GM21360 (cell line): ENCODE measurements around the gene GFPT1.

Experiments
- ATAC-seq: cut with Tn5 transposase; IDR thresholded peaks from one replicate; pipeline ENCODE4 v1.9.1; 2021; ENCODE audit warnings: mild to moderate bottlenecking, moderate library complexity; ENCODE audit not compliant: unreplicated experiment

The GFPT1 gene

DNA sequence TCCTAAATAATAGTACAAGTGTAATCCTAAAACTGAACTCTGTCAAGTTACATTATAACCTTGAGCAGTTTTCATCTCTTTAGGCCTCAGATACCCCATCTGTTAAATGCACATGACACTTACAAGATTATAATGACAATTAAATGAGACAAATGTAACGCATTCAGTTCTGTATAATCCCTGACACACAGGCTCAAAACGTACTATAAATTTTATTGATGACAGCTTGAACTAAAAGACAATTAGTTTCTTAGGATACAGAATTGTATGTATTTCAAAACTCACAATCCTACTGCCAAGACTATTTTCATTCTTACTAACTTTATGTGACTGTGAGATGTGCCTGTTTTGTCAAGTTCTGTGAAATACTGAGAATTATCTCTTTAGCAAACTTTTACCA is 56.2 kb downstream of the GFPT1 start:
- ATAC-seq = no peak

DNA sequence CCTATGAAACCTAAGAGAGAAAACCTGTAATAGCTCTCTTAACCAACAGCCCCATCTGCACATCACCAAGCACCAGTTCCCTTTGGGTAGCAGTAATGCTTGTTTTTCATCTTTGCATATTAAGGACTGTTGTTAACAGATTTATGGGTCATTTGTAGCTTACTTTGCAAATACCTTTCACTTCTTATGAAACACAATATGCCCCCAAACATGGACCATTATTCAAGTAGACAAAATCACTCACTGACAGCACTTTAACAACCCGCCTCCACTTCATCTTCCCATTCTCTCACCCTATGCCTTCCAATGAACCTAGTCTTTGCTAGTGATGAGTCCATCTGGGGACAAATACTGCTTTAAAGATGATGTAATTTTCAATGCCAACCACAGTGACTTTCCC is 64.4 kb downstream of the GFPT1 start:
- ATAC-seq = no peak

DNA sequence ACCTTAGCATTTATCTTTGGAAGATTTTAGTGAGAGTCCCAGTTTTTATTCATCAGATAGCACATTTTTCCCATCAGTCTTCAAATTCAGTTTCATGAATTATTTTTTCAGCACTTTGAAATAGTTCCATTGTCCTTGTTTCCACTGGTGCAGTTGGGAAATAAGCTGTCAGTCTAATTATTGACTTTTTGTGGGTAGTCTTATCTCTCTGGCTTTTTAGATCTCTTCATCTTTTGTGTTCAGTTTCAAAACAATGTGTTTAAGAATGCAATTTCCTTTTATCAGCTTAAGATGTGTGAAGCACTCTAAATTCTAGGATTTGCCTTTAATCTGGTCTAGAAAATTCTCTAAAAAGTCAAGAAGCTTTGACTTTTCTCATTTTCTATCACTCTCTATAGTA is 70.5 kb downstream of the GFPT1 start:
- ATAC-seq = no peak

DNA sequence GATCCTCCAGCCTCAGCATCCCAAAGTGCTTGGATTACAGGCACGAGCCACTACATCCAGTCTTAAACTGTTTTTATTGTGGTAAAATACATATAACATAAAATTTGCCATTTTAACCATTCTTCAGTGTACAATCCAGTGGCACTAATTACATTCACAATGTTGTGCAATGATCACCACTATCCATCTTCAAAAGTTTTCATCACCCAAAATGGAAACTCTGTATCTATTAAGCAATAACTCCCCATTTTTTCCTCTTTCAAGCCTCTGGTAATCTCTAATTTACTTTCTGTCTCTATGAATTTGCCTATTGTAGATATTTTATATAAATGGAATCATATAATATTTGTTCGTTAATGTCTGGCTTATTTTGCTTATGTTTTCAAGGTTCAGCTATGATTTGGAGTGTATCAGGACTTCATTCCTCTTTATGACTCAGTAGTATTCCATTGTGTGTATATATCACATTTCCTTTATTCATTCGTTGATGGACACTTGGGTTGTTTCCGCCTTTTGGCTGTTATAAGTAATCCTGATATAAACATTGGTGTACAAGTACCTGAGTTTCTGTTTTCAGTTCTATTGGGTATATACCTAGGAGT is 71.8 kb downstream of the GFPT1 start:
- ATAC-seq = no peak

DNA sequence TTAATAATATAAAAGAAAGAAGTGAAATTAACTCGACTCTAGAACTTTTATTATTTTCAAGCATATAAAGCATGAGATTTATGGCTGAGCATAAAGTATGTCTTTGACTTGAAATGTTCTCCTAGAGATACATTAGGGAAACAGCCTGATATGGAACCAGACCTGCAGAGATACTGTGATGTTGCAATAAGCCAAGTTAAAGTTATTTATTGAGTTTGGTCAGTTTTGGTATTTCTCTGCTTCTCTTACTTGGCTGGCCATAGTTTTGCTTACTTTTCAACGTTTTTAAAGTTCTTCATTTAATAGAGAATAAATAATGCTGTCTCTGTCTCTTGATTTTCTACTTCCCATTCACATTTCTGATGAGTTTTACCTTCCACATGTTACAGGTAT is 76.0 kb downstream of the GFPT1 start:
- no peak for ATAC-seq

DNA sequence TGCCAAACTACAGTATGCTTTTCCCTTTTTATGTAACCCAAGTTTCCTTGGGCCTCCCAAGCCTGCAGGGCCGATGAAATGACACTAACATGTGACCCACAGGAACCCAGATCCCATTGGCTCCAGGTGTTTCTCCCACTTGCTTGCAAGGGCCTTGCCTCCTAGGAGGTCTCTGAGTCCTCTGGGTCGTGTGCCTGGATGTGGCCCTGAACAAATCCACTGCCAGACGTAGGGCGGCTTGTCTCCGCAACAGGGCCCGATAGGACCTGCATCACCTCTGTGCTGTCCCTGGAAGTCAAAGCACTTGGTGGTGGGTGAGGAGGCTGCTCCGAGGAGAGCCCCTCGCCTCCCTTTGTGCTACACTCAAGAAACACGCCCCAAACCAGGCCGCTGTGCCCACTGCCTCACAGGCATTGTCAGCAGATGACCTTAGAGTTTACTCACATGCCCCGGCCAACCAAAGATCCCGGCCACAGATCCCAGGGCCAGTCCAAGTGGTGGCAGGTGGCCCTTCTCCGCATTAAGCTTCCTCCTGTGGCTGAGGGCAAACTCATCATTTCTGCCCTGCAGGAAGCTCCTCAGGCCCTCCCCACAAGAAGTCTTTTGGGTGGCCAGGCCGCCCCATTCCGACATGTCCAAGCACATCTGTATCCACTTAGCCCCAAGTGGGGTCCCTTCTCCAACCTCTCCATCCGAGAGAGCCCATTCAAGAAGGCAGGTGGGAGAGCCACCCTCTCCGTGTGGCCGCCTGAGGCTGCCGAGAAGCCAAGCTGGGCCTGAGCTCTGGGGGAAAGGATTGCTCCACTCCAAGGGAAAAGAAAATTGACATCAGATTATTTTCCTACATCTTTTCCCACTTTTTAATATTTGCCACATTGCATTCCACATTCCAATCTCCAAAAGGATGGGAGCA is 76.7 kb downstream of the GFPT1 start:
- no peak for ATAC-seq

DNA sequence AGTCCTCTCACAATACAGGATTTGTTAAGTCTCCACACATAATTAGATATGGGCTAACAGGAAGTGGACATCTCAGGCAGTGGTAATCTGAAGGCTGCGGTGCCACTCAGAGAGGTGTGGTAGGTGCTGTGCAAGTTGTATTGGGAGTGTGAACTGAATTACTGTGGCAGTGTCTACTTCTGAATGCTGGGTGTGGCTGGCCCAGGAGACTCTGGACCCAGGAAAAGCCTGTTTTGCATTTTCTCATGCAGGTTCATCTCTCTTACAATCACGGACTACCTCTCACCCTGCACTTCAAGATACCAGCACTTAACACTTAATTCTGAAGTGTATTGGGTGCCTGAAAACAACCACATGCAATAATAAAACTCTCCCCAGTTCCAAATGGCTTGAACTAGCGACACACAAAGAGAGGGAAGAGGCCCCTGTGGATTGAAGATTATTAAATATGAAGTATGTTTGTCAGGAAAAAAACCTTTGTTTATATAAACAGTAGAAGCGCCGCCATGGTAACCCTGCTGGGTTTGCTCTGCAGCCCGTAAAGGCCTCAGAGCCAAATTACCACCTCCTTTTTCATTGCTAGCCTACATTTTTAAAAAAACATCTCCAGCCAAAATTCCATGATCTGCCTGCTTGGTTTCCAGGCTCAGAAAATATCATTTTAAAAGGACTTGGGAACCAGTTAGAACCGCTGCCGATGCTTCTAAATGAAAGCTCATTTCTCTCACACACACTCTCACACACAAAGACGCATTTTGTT is 77.5 kb downstream of the GFPT1 start:
- no peak for ATAC-seq

DNA sequence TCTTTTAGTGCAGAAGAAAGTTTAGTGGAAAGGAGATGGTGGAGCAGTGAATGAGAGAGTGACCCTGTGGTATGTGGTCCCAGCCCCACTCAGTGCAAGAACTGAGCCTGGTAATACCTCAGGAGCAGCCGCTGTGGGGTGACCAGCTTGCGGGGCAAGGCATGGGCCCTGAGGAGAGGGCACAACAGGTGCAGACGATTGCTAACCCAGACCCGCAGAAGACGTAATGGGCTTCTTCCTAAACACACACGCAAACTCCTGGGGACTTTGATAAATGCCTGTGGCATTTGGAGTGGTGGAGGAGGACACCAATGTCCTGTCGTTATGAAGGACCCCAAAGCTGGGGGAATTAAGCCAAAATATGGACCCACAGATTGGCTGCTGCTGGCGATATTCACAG is 78.7 kb downstream of the GFPT1 start:
- ATAC-seq = no peak

DNA sequence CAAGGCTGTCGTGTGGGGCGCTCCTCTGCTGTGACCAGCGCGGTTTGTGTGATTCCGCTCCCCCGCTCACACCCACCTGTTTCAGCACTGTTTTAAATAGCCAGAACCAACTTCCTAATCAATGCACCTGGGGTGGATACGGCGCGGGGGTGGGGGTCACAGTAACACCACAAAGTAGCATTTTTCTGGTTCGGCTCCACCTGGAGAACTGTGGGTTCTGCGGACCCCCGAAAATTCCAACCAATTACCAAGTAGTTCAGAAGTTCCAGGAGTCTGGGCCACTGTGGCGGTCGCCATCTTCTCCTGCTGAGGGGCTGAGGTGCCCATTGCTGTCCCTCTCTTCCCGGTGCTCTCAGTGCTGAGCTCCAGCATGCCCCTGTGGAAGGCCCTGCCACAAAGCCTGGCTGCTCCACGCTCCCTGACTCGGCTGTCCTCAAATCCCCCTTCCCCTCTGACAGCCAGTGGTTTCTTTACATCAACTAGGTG is 79.4 kb downstream of the GFPT1 start:
- peak; percentile 71 for ATAC-seq

DNA sequence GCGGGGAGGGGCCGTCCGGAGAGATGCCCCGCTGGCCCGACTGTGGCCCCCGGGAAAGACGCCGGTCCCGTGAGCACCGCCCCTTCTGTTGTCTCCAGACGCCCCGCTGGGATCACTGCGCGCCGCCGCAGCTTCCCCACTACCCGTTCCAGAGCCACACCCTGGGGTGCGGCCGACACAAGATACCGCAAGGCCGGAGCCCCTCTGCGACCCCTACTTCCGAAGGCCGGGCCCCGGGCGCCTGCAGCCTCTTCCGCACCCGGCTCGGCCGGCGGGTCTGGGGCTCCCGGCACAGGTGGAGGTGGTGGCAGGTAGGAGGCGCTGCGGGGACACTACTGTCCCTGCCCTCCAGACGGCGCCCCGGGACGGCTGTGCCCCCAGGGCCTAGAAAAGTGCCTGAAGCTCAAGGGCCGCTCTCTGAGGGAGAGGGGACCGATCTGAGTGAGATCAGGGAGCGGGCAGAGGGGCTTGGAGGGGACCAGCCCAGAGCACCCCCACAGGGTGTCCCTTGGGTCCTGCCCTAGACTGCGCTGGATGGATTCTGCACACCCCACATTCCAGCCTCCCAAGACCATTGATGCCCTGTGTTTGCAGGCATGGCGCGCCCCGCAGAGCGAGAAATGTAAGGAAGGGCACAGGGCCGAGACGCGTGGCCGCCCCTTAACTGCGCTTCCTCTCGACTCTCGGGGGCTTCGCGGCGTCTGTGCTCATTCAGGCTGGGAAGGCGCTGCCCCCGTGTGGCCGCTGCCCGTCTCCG is 80.0 kb downstream of the GFPT1 start:
- ATAC-seq = peak; percentile 70

DNA sequence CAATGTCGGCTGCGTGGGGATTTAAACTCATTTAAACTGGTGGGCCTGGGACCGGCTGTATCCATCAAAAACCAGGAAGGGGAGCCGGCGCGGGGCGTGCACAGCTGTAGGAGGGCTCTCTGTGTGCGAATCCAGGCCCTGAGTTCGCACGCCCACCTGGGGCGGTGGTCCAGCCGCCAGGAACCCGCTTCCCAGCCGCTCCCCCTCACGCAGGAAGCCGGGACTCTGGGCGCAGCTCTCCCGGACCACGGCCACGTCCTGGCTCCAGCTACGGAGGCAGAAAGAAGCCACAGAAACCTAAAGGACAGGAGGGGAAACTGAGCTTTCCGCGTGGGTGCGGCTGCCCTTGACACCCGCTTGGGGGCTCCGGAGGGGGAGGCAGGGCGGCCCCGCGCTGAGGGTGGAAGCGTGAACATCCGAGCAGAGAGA is 80.6 kb downstream of the GFPT1 start:
- ATAC-seq = no peak

DNA sequence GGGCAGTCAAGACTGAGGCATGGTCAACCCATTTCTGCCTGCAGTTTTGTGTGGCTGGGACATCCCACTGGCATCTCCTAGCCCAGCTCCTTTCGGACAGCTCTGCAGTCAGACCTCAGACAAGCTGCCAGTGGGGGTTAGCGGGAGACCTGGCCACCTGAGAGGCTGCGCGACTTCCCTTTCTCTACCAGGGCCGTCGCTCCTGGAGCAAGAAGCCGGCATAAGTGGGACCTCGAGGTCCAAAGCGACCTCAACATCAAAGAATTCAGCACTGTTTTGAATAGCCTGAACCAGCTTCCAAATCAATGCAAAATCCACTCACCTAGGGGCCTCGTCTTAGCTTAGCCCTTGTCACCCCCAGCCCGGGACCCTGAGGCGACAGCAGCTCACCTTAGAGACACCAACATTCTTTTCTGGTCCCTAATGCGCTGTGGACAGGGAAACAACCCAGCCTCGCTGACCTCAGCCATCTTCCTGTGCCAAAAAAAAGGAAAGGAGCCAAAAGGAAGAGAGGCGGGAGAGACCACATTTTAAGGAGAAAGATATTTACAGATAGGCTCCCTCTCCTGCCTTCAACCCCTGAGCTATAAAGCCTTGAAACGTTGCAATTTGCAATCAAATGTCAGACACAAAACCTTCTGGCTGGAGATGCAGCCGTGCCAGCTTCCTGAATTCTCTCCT is 81.2 kb downstream of the GFPT1 start:
- no peak for ATAC-seq

DNA sequence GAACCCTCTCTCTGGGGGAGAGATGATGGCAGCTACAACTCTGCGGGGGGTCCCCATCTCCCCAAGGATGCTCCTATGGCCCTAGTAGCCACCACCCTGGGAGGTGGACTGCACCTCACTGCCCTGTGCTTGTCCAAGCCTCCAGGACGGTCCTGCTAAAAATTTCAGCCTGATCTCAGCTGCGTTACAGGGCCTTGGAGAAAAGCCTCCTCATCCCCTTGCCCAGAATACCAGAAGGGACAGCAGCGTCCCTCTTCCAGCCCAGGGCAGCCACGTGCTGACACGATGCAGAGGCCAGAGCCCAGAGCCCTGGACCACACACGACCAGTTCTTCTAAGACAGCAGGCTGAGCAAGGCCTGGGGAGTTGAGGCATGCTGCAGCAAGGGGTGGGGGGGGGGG is 81.9 kb downstream of the GFPT1 start:
- no peak for ATAC-seq

DNA sequence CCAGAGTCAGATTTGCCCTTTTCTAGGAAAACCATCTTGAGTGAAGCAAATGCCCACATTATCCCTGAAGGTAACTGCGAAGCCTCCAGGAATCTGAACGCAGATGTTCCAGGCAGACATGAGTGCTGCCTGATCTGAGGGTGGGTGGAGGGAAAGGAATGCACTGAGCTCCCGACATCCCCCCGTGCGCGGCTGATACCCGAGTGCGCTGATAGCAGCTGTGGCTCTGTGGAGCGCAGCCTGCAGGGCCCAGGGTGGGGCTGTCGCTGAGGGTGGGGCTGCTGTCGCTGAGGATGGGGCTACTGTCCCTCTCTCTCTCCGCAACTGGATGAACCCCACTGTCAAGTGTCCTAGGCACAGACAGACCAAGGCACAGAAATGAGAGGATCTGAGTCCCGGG is 82.4 kb downstream of the GFPT1 start:
- no peak for ATAC-seq

DNA sequence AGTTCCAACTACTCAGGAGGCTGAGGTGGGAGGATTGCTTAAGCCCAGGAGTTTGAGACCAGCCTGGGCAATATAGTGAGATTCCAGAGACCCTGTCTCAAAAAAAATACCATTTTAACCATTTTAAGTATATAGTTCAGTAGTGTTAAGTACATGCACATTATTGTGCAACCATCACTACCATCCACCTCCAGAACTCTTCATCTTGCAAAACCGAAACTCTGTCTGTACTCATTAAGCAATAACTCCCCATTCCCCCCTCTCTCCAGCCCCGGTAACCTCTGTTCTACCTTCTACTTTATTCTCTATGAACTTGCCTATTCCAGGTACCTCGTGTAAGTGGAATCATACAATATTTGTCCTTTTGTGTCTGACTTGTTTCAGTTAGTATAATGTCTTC is 86.4 kb downstream of the GFPT1 start:
- no peak for ATAC-seq

DNA sequence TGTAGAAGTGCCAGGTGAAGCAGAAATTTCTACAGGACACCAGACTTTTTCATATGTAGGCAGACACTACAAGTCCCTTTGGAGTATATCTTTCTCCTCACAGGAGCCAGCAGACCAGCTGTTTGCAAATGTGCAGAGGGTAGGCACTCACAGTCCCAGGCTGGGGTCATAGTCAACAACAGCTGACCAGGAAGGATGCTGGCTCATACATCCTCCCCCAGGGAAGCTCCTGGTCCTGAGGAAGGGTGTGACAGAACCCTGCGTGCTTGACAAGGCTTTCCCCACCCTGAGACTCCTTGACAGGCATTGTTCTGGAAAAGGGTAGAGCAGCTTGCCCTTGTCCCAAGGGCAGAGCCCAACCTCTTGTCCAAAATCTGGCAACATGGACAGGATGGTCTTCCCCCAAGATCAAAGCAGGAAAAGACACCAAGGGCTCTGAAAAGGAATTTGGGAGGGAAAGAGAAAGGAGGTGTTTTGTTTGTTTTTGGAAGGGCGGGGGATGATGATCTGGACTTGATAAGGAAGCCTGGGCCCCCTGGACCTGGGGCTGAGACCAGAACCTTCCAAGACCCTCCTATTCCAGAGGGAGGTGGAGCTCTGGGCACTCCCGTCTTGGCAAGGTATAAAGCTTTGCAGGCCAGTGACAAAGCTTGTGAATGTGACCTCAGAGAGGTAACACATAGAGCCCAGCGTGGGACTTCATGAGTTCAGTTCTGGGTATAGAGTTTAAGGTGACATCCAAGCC is 87.1 kb downstream of the GFPT1 start:
- no peak for ATAC-seq

DNA sequence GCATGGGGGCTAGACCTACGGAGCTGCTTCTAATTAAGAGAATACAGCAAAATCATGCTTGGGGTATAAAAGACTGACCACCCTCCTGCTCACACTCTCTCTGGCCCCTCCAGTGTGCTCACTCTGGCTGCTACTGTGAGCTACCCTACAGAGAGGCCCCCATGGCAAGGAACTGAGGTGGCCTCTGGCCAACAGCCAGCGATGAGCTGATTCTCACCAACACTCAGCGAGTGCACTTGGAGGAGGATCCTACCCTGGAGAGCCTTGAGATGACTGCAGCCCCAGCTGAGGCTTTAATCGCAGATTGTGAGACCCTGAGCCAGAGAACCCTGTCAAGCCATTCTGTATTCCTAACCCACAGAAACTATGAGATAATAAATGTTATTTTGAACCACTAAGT is 88.2 kb downstream of the GFPT1 start:
- no peak for ATAC-seq

DNA sequence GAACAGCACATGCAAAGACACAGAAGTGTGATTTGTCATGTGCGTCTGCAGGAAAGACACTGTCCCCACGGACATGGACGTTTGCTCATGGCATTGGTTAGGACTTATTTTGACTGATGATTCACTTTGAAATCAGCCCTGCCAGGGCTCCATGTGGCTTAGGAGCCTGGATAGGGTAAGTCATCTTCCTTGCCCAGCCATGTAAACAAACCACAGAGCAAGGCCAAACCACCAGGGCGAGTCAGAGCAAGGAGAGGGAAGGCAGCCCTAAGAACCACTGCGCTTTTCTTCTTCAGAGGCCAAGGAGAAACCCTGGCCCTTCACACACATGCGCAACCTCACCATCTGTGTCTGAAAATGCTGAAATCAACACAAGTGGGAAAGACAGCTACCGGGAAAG is 88.8 kb downstream of the GFPT1 start:
- ATAC-seq = no peak

DNA sequence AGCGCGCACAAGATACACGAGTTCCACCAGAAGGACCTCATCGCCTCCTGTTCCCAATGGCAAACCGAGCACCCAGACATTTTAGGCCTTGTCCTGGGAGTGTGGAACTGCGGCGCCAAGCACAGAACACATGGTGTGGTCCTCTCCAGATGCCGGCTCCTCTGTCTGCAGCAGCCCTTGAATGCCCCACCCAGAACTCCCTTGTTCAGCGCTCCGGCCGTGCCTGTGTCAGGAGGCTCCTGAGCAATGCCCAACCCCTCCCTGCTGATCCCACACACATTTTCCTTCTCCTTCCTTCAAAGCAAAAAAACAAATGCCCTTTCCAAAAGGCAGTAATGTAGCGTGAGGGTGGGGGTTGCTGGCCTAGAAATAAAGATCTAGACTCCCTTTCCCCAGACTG is 89.8 kb downstream of the GFPT1 start:
- no peak for ATAC-seq

DNA sequence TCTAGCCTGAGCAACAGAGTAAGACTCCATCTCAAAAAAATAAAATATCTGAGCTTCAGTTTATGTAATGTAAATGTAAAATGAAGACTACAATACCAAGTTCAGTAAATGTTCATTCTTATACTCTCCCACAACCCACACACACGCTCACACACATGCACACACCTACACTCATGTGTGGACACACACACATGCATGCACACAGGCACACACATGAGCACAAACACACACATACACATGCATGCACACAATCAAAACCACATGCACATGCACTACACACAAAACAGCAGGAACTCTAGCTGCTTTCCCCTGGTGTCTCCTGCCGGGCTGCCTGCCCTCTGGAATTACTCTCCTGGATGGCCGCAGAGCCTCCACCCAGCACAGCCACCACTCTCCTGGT is 90.6 kb downstream of the GFPT1 start:
- ATAC-seq = no peak
